HepG2 (cell line): ENCODE results near the gene MPO. TPM values are rescaled to one million over a fixed set of nuclear protein-coding genes. Genes with fewer than 3 reads are reported as not detected.

Experiments
- ATF2 ChIP-seq: sonication (generic); formaldehyde crosslinking; IDR thresholded peaks from 2 replicates; pipeline ENCODE4 v1.4.0; 2020; ENCODE audit warnings: missing genetic modification reagents
- BCL6 ChIP-seq: IDR thresholded peaks from 2 replicates; pipeline ENCODE4 v1.6.1; 2016; ENCODE audit warnings: missing genetic modification reagents, missing compliant biosample characterization
- BRF2 ChIP-seq: sonication (generic); formaldehyde crosslinking; IDR thresholded peaks from 2 replicates; pipeline ENCODE4 v1.8.1; 2022; ENCODE audit warnings: mild to moderate bottlenecking, missing genetic modification reagents
- ESRRA ChIP-seq: sonication (generic); formaldehyde crosslinking; IDR thresholded peaks from 2 replicates; pipeline ENCODE4 v1.5.1; 2020; ENCODE audit warnings: mild to moderate bottlenecking, low read depth, missing genetic modification reagents
- MXD3 ChIP-seq: IDR thresholded peaks from 2 replicates; pipeline ENCODE4 v1.6.1; 2016; ENCODE audit warnings: mild to moderate bottlenecking, missing biosample characterization, missing genetic modification reagents
- NKX3-1 ChIP-seq: sonication (generic); formaldehyde crosslinking; IDR thresholded peaks from 2 replicates; pipeline ENCODE4 v1.5.0; 2020; ENCODE audit warnings: missing genetic modification reagents
- SKI ChIP-seq: fragments of 450-650 bp; IDR thresholded peaks from one replicate; pipeline ENCODE4 v1.6.1; 2018; ENCODE audit warnings: mild to moderate bottlenecking; ENCODE audit not compliant: partially characterized antibody
- TFDP1 ChIP-seq: IDR thresholded peaks from 2 replicates; pipeline ENCODE4 v1.6.1; 2016; ENCODE audit warnings: missing compliant biosample characterization, missing genetic modification reagents, borderline replicate concordance
- TFE3 ChIP-seq: IDR thresholded peaks from 2 replicates; pipeline ENCODE4 v1.6.1; 2016
- ZFYVE20 ChIP-seq: sonication (generic); formaldehyde crosslinking; IDR thresholded peaks from 2 replicates; pipeline ENCODE4 v1.8.0; 2023; ENCODE audit warnings: low read depth, mild to moderate bottlenecking, moderate library complexity, missing genetic modification reagents, borderline replicate concordance
- ZIK1 ChIP-seq: sonication (generic); formaldehyde crosslinking; IDR thresholded peaks from 2 replicates; pipeline ENCODE4 v1.5.0; 2020; ENCODE audit warnings: mild to moderate bottlenecking, low read depth, missing genetic modification reagents, borderline replicate concordance
- ZNF674 ChIP-seq: sonication (generic); formaldehyde crosslinking; IDR thresholded peaks from 2 replicates; pipeline ENCODE4 v1.5.0; 2020; ENCODE audit warnings: low read depth, mild to moderate bottlenecking, missing genetic modification reagents
- polyA plus RNA-seq, 8 experiments: library from polyadenylated mRNA; depleted of rRNA in 3 of 8; stranded (reverse) in 7 of 8; unstranded in 1 of 8; fragments of >200 nt; fragmentation: Illumina TruSeq in 4 of 8; extraction: Trizol in 4 of 8; gene quantifications; 2 replicates each; pipeline versions ENCODE4 v1.2.1 to v1.2.3, GENCODE V29; 2011 to 2016; ENCODE audit warnings: low read depth in 4 of 8, missing spikeins in 1 of 8, mixed read lengths in 1 of 8; ENCODE audit not compliant: insufficient read depth in 1 of 8
- total RNA-seq, 5 experiments: library from RNA; depleted of rRNA; stranded (reverse); fragments of >200 nt; fragmentation: Illumina TruSeq; extraction: Trizol; gene quantifications; 2 replicates each; pipeline ENCODE4 v1.2.3, GENCODE V29; 2016; ENCODE audit warnings: low read depth in 1 of 5
- TF ChIP-seq, protein P1 (sequence below), 2 experiments: sonication (generic) in 1 of 2; formaldehyde crosslinking in 1 of 2; IDR thresholded peaks; 2 replicates each; pipeline versions ENCODE4 v1.4.0 to v1.6.1; 2016 to 2020; ENCODE audit warnings: borderline replicate concordance in 1 of 2, low read depth in 1 of 2, mild to moderate bottlenecking in 1 of 2, missing genetic modification reagents in 1 of 2
- TF ChIP-seq, protein P2 (sequence below): sonication (generic); formaldehyde crosslinking; conservative IDR thresholded peaks from 2 replicates; pipeline ENCODE4 v1.8.0; 2022; ENCODE audit warnings: mild to moderate bottlenecking, moderate library complexity, missing genetic modification reagents

The MPO gene
- total and polyA plus RNA-seq, 2 of the 13 experiments (the other 11 are each of a cell fraction or from before 2014, with no cell fraction given): not detected

DNA sequence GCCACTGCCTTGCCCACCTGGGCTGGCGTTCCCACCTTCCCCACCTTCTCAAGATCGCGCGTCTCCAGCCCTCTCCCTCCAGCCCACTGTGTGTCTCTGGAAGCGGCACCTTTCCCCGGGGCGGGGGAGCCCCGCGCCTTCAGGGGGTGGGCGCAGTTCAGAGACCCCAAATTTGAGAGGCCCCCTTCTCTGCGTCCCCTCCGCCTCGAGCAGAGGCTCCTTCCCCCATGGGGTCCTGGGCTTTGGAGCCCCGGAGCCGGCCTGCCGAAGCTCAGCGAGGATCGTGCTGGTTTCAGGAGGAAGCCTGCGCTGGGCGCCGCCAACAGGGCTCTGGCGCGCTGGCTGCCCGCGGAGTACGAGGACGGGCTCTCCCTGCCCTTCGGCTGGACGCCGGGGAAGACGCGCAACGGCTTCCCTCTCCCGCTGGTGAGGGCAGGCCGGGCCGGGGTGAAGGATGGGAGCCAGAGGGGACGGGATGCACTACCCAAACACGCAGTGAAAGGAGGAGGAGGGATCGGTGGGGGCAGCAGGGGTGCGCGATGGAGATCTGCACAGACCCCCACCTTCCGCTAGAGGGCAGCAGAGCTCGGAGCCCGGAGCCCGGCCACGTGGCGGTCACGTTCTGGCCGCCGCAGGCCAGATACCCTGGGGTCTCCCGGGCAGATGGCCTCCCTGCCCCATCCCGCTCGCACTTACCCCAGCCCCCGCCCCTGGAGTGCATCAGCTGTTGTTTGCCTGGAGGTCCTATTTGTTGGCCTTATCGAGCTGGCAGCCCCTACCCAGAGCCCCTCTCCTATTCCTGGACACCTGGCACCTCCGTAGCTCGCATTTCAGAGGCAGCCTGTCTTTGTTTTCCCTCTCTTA, 31.2 kb downstream of the MPO start (continued):
- TF ChIP-seq MXD3 (CRISPR knock-in tag) (peak; percentile 95), NKX3-1 (peak; percentile 87), TFE3 (CRISPR knock-in tag) (peak; percentile 77; the same call in 1 of the 2 replicates), TFDP1 (CRISPR knock-in tag) (peak; percentile 93; the same call in 1 of the 2 replicates), ESRRA (CRISPR knock-in tag) (no peak), SKI (no peak), ATF2 (peak; percentile 49; the same call in 1 of the 2 replicates), BCL6 (CRISPR knock-in tag) (peak; percentile 59; the same call in 1 of the 2 replicates), ZFYVE20 (CRISPR knock-in tag) (no peak), ZNF674 (CRISPR knock-in tag) (peak; percentile 71; the same call in 1 of the 2 replicates), BRF2 (CRISPR knock-in tag) (peak; percentile 86; the same call in 1 of the 2 replicates), ZIK1 (CRISPR knock-in tag) (peak; percentile 80; the same call in 1 of the 2 replicates)
- TF ChIP-seq, protein P1, sequence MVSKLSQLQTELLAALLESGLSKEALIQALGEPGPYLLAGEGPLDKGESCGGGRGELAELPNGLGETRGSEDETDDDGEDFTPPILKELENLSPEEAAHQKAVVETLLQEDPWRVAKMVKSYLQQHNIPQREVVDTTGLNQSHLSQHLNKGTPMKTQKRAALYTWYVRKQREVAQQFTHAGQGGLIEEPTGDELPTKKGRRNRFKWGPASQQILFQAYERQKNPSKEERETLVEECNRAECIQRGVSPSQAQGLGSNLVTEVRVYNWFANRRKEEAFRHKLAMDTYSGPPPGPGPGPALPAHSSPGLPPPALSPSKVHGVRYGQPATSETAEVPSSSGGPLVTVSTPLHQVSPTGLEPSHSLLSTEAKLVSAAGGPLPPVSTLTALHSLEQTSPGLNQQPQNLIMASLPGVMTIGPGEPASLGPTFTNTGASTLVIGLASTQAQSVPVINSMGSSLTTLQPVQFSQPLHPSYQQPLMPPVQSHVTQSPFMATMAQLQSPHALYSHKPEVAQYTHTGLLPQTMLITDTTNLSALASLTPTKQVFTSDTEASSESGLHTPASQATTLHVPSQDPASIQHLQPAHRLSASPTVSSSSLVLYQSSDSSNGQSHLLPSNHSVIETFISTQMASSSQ (IDR thresholded peaks at IDR 0.05; ENCODE audit: low read depth): no peak
- TF ChIP-seq, protein P1 (CRISPR knock-in tag; IDR thresholded peaks at IDR 0.05; ENCODE audit: borderline replicate concordance): no peak
- TF ChIP-seq, protein P2, sequence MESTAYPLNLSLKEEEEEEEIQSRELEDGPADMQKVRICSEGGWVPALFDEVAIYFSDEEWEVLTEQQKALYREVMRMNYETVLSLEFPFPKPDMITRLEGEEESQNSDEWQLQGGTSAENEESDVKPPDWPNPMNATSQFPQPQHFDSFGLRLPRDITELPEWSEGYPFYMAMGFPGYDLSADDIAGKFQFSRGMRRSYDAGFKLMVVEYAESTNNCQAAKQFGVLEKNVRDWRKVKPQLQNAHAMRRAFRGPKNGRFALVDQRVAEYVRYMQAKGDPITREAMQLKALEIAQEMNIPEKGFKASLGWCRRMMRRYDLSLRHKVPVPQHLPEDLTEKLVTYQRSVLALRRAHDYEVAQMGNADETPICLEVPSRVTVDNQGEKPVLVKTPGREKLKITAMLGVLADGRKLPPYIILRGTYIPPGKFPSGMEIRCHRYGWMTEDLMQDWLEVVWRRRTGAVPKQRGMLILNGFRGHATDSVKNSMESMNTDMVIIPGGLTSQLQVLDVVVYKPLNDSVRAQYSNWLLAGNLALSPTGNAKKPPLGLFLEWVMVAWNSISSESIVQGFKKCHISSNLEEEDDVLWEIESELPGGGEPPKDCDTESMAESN (CRISPR knock-in tag): 0 out of 2 replicates have a peak, but pooled peaks have one; percentile 41
